ENCODE data around the gene CSNK1D.

- no peak for TF ChIP-seq CTCF (IDR thresholded peaks at IDR 0.05; ENCODE audit: low read depth, low read length, poor library complexity, severe bottlenecking)
- no peak for TF ChIP-seq EZH2phosphoT487 (IDR thresholded peaks at IDR 0.05; ENCODE audit: borderline replicate concordance, low read length)
Measured at GRCh38 chr17:82200743-82201497, 72.6 kb downstream of the CSNK1D start.
